Measurements from ENCODE around the gene MARK2.

Gene MARK2

DNA sequence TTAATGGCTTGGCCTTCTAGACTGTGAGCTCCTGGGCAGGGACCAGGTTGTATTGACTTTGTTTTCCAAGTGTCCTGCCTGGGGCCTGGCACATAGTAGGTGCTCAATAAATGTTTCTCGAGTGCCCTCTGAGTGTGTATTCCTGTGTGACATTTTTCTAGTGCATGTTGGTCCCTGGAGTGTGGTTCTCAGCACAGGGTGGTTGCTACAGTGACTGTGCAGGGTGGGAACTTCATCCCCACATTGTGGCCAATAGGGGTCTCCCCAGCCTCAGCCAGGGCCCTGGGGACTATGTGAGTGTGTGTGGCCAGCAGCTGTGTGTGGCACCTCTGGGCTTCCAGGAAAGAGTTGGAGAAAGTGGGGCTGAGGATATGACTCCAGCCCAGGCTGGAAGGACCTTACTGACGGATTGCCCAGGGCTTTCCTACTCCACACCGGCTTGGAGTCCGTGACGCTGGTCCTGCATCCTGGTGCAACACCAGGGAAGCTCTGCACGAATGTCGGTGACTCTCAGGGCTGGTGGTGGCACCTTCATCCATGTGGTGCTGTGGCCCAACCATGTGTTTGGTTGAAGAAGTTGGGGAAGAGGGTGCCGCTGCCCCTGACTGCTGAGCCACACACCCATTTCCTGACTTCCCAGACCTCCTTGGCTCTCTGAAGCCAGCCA lies 9.0 kb upstream of the MARK2 start:
- DNase-seq = no peak

DNA sequence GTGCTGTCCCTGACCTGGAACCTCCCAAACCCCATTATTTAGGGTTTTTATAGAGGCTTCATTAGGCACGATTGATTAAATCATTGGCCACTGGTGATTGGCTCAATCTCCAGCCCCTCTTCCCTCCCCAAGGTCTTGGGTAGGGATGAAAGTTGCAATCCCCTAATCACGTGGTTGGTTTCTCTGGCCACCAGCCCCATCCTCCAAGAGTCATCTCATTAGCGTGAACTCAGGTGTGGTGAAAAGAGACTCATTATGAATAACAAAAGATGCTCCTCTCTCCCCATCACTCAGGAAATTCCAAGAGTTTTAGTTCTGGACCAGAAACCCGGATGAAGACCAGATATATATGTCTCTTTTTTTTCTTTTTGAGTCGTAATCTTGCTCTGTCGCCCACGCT lies 7.6 kb upstream of the MARK2 start:
- no peak for DNase-seq

DNA sequence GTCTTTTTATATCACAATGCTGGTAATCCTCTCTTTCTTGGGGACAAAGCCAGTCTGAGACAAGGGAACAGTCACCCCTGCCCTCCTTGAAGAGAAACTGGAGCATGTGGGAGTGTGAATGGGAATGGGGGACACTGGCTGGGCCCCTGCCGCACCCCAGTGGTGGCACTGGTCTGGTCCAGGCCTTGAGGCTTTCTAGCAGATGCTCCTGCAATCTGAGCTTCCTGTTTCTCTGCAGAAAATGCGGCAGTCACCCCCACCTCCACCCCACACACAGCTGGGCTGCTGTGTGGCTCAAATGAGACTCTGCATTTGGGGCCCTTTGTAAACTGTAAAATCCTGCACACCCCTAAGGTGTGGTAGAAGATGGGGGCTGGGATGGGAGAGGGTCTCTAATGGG lies 6.6 kb upstream of the MARK2 start:
- no peak for DNase-seq

DNA sequence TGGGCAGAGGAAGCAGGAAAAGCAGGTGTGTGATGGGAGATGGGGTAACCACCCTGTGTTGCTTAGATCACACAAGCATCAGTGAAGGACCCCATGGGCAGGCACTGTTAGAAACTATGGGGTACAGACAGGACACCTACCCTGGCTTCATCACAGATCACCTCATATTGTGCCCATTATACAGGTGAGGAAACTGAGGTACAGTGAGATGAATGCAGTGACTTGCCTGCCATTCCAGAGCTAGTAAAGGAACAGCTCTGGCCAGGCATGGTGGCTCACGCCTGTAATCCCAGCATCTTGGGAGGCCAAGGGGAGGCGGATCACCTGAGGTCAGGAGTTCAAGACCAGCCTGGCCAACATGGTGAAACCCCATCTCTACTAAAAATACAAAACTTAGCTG lies 5.9 kb upstream of the MARK2 start:
- no peak for DNase-seq

DNA sequence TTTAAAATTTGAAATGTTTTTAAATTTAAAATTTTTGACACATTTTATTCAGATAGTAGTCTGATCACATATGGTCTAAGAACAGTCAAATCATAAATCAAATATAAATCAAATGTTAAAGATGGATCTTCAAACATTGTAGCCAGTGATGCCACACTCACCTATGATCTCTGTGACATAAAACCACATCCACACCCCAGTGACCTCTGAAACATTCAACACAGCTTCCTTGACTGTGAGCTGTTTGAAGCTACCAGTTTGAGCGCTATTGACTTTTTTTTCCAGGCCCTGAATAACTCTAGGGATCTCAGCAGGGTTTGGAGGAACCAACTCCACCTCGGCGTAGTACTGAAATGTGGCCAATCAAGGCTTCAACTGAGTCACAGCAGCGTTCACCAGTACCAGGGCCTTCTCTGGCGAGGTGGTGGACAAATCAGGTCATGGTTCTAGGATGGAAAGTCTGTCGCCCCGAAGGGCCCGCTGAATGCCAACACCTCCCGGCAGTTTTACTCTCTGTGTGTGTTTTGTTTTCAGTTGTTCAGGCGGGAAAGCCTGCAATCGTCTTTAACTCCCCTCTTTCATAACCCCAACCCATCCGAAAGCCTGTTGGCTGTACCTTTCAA lies 4.3 kb upstream of the MARK2 start:
- DNase-seq = no peak

DNA sequence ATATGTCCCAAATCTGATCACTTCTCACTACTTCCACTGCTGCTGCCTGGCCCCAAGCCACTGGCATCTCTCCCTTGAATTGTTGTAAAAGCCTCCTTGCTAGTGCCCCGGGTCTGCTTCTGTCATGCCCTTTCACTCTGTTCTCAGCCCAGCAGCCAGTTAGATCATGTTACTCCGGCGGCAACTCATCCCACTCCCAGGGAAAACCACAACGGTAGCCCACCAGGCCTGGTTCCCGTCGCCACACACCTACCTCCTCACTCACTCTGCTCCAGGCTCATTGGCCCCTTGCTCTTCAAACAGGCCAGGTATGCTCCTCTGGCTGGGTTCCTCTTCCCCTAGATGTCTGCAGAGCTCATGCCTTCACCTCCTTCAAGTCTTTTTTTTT lies 3.8 kb upstream of the MARK2 start:
- DNase-seq = no peak

DNA sequence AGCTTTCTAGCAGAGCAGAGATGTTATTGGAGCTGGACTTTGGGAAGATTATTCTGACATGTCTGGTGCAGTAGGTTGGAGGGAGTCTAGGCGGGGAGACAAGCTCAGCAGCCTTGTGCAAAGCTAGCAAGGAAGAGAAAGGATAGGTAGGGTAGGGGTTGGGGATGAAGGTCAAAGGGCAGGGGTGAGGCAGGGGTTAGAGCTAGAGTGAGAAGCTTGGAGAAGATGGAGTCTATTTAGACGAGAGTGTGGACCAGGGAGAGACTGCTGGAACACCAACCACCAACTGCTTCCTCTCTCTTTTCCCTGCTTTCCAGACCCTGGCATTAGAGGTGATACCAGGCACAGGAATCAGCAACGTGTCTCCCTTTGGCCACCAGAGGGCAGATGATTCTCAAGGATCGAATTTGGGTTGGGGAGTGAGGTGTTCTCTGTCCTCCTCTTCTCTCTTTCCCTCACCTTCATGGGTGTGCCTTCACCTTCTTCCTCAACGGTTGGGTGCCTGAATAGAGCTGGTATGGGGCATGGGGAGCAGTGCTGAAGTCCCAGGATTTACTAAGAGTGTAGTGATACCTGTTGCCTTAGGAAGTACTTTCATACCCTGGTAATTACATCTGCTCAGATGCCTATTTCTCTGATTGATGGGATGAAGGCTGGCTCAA lies 1.8 kb upstream of the MARK2 start:
- DNase-seq = peak in 49 of 56 donors; percentile 5 to 87 (median 48)

DNA sequence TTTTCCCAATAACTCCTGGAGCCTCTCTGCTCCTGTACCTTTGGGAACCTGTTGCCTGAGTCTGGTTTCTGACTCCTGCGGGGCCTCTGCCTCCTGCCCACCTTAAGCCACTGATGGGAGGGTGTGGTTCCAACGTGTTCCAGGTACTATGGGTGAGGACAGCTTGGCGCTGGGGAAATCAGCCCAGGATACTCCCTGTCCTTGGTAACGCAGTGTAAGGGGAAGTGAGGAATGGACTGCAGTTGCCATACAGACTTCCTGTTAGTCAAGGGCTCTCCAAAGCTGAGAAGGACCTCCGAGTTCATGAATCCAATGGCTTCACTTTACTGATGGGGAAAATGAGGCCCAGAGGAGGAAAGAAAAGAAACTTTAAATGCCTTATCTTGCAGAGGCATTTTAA lies 1.2 kb upstream of the MARK2 start:
- no peak for DNase-seq

DNA sequence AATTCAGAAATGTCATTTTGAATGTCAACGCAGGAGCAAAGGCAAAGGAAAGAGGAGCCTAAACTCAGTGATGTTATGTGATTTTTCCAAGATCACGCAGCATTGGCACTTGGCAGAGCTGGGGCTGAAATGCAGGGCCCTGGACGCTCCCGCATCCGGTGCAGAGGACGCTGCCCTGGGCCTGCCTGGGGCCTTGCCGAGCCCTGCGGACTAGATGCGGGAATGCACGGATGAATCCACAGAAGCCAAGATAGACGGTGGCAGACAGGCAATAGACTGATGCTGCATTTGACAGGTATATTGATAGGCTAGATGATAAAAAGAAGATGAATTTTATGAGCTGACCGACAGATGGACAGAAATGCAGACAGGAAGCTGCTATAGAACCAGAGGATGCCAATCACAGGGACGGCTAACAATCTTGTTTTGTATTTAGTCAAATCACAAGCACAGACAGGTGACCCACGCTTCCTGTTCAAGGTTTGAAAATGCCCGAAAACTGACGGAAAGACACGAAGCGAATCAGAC lies 696 bp upstream of the MARK2 start:
- peak in 3 of 56 donors; percentile 37 to 58 (median 52) for DNase-seq

DNA sequence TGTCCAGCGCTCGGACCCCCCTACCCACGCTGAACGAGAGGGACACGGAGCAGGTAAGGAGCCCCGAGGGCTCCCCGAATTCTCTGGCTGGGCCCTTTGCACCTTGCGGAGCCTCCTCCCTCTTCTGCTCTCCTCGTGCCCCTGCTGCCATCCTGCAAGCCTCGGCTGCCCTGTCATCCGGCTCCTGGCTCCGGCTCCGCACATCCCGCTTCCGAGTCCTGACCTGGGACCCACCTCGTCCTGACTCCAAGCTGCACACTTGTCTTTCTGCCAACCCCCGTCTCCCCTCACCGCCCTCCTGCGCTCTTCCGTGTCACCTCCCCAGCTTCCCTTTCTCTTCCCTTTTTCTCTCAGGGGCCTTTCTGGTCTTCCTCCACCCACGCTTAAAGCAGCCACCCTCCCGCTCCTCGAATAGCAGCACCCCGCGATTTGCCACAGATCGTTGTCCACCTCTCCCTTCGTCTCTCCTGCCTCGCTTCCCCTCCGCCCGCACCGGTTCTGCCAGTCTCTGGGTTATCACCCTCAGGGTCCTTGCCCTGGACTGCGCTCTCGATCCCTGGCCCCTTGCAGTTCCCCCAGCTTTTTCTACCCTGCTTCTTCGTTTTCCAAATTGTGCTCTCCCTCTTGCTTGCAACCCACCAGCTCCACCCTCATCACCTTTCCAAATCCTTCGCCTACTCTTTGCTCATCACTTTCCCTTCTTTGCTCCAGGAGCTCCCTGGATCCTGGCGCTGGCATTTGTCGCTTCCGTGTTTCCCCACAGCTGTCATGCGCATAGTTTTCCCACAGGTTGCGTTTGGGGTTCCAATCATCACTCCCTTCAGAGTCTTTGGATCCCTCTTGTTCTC lies 822 bp downstream of the MARK2 start:
- peak in 13 of 56 donors; percentile 10 to 60 (median 35) for DNase-seq

DNA sequence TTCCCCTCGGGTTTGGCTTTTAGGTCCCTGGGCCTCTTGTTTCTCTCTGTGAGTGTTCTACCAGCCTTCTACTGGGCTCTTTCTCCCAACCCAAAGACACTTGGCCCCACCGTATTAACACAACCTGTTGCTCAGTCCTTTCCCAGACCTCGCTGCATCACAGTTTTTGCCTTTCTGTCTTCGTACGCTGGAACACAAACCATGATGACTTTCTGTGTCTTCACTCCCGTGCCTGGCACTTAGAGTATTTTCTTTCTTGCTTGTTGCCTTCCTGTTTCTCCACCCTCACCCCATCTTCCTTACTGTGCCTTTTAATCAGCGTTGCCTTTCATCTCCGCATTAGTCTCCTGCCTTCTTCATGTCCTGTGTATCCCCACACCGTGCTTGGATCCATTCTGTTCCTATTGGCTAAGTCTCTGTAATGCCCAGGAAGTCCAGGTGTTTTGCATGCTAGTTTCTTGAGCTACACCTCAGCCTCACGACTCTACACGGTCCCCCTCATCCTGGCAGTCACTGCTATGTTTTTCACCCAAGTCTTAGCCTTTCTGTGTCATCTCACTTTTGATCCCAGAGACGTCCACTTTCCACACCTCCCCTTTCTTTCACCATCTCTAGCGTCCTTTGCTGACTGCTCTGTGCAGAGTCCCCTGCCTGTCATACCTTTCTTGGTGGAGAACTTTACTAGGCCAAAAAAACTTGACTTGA lies 1.6 kb downstream of the MARK2 start:
- DNase-seq = peak in 2 of 56 donors; percentile 24 to 44

DNA sequence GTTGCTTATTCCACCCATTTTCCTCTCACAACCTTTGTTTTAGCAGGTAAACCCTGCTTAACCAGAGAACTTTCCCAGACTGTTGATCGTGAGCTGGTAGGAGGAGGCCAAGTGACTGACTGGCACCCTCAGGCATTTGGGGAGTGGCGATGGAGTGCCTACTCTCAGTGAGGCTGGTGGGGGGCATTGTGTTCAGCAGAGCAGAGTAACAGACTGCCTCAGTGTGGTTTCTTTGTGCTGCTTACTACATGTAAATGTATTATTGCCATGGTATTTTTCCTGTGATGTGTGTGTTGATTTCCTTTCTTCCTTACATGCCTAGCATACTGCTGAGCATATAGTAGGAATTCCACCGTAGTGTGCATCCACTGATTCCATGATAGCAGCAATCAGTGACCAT lies 2.6 kb downstream of the MARK2 start:
- peak in 13 of 56 donors; percentile 6 to 48 (median 23) for DNase-seq

DNA sequence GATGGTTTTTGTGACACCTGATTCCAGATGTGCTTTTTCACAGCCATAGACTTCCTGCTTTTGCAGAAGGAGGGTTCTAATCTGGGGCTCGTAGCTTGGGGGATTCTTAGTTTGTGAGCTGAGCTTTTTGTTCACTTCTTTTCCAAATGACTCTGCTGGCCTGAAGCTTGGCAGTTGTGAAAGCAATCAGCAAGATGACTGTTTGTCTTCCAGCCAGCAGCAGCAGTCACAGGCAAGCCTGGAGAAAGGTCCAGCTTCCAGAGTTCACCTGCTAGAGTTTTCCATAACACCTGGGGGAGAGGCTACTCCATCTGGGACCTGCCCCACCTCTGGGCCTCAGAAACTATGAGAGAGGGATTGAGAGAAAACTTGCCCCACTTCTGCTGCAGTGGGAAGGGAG lies 4.1 kb downstream of the MARK2 start:
- DNase-seq = peak in 2 of 56 donors; percentile 10 to 27

DNA sequence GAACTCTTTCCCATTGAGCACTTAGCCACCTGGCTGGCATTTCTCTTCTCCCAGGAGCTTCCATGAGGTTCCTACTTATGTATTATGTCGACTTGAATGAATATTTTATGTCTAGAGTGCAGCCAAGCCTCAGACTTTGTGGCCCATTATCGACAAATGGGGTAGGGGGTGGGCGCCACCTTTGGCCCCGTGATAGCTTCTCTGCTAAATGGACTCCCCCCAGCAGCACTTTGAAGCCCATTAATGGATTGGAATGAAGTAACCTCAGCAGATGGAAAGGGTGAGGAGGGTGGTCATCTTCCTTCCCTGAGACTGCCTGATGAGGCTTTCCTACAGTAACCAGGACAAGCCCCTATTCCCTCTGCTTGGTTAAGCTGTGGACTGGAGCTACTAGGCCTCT lies 5.9 kb downstream of the MARK2 start:
- DNase-seq = no peak

DNA sequence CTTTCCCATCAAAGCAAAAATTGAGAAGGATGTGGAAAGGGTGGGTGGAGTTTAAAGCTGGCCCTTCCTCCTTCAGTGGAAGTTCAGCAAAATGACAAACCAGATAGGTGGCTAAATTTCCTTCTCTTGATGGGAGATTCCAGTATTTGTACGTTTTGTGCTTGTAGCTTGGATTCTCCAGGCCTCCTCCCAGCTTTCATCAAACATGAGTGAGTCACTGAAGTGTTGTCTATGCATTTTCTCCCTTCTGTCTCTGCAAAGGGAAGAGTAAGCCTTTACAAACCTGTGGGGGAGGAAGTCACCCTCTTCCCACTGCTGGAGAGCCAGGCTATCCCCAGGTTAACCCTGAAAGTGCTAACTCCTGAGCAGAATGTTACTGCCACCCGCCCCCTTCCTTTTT lies 6.4 kb downstream of the MARK2 start:
- peak in 1 of 56 donors; percentile 9 for DNase-seq

DNA sequence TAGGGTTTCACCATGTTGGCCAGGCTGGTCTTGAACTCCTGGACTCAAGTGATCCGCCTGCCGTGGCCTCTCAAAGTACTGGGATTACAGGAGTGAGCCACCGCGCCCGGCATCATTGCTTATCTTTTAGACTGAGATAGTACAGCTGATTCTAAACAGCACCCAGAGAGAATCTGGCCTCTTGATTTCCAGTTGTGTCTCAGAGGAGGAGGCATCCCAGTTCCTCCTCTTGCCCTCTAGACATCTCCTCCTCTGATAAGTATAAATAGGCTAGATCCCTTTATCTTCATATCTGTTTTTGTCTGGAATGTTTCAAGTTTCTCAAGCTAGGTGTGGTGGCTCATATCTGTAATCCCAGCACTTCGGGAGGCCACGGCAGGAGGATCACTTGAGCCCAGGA lies 7.0 kb downstream of the MARK2 start:
- DNase-seq = no peak

DNA sequence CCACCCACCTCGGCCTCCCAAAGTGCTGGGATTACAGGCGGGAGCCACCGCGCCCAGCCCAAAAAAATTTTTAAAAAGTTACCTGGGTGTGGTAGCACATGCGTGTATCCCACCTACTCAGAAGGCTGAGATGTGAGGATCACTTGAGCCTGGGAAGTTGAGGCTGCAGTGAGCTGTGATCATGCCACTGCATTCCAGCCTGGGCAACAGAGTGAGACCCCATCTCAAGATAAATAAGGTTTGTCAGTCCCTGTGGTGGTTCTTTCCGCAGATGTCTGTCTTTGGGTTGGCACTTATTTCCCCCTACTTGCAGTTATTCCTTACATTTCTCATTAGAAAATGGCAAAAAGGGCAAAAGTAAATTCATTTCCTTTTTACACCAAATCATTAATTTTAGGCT lies 8.0 kb downstream of the MARK2 start:
- no peak for DNase-seq

DNA sequence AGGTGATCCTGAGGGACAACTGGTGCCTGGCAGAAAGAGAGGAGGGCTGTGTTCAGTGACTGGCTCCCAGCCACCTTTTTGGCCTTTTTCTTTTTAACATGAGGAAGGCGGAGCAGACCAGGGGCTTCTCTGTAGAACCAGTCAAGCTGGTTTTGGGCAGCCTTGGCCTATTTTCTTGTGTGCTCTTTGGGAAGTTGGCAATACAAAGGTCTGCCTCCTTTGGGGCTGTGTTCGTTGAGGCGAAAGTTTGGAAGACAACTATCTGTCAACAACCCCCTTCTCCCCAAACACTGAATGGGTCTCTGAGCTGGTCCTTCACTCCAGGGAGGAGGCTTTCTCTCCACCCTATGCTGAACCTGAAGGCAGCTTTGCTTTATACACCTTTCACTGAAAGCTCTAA lies 8.5 kb downstream of the MARK2 start:
- no peak for DNase-seq

DNA sequence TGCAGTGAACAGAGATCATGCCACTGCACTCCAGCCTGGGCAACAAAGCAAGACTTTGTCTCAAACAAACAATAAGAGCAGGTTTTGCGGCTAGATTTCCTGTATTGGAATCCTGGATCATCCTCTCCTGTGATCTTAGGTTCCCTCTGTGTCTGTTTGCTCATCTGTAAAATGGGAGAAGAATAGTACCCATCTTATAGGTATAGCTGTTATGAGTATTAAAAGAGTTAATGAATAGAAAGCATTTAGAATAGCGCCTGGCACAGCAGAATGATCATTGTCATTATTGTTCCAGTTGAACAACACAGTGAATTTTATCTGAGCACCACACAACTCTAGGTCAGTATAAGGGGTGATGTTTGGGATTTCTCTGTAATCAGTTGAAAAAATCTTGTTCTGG lies 10.8 kb downstream of the MARK2 start:
- DNase-seq = no peak

DNA sequence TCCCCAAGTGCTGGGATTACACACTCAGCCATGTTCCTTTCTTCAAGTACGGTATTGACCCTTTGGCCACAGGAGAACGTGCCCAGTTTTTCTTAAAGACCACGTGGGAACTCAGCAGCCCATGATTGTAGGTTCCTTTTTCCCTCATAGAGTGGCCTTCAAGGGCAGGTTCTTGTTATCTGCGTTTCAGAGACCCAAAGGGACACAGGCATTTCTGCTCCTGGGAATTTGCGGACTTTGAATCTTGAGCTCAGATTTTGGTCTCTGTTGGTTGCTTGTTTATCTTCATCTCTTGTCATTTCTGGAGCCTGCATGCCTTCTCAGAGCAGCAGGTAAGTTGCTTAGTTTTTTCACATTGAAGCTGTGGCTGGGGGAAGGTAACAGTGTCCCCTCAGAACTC lies 12.0 kb downstream of the MARK2 start:
- DNase-seq = no peak

DNA sequence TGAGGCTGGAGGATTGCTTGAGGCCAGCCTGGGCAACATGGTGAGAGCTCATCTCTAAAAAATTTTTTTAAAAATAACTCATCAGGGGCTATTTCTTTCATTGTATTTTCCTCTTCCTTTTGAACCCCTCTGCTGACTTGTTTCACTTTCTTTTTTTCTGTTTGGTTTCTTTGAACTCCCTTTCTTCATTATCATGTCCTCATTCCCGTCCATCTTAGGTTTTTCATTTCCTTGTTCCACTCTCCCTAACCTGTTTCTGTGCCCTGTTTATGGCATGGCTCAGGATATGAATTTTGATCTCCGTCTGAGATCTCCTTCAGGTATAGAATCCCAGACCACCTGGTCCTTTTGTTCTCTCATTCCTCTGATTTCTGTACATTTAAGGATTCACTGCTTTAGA lies 12.5 kb downstream of the MARK2 start:
- no peak for DNase-seq

Measured in amygdala (tissue), 56 donors.